ENCODE data around the gene TMEM89. TPM values are rescaled to one million over a fixed set of nuclear protein-coding genes. Genes with fewer than 3 reads are reported as not detected.

Gene TMEM89
- total and polyA plus RNA-seq, 2 of the 13 experiments (the other 11 are each of a cell fraction or from before 2014, with no cell fraction given) = 0.31 to 0.59 TPM

- TF ChIP-seq ZNF800 (CRISPR knock-in tag; IDR thresholded peaks at IDR 0.05) (peak; percentile 71), XBP1 (CRISPR knock-in tag; IDR thresholded peaks at IDR 0.05) (no peak), ZNF225 (CRISPR knock-in tag; IDR thresholded peaks at IDR 0.05) (peak; percentile 86), ZNF720 (CRISPR knock-in tag; IDR thresholded peaks at IDR 0.05) (no peak), ELF4 (CRISPR knock-in tag; IDR thresholded peaks at IDR 0.05; ENCODE audit: borderline replicate concordance) (0 out of 2 replicates have a peak, but pooled peaks have one; percentile 56), ZFP36L1 (CRISPR knock-in tag; IDR thresholded peaks at IDR 0.05) (peak; percentile 83), NKX3-1 (CRISPR knock-in tag; IDR thresholded peaks at IDR 0.05) (no peak), ARID5B (CRISPR knock-in tag; IDR thresholded peaks at IDR 0.05) (peak; percentile 30; the same call in 1 of the 2 replicates), CCDC6 (CRISPR knock-in tag; IDR thresholded peaks at IDR 0.05) (peak; percentile 47; the same call in 1 of the 2 replicates), HMG20A (CRISPR knock-in tag; IDR thresholded peaks at IDR 0.05; ENCODE audit: borderline replicate concordance) (no peak), HDAC2 (CRISPR knock-in tag; IDR thresholded peaks at IDR 0.05) (peak; percentile 71), ZNF556 (CRISPR knock-in tag; IDR thresholded peaks at IDR 0.05; ENCODE audit: borderline replicate concordance) (peak; percentile 71; the same call in 1 of the 2 replicates), BATF2 (CRISPR knock-in tag; IDR thresholded peaks at IDR 0.05) (no peak), ZNF781 (CRISPR knock-in tag; IDR thresholded peaks at IDR 0.05; ENCODE audit: borderline replicate concordance, not compliant biosample characterization) (peak; percentile 47), ARID4A (CRISPR knock-in tag; IDR thresholded peaks at IDR 0.05; ENCODE audit: borderline replicate concordance) (peak; percentile 93), SALL1 (CRISPR knock-in tag; IDR thresholded peaks at IDR 0.05) (peak; percentile 93)
Observed at GRCh38 chr3:48609088-48610005, 12.2 kb downstream of the TMEM89 start, which contains the start of gene UQCRC1 (continued).
